Trophoblast cell (in vitro differentiated cells and primary cell): ENCODE results near the gene ZNF850.
"Not testable (repeated sequence)": the region's sequence is repeated elsewhere in the genome, so short reads cannot be mapped to it uniquely, and the experiment has no call there.

Experiments used
- DNase-seq, 2 donors: peaks; one replicate each; pipeline ENCODE4 v3.0.0-alpha.2; 2016
- H2AFZ ChIP-seq: 2 replicates; pipeline ENCODE4 v1.6.1; 2013; ENCODE audit warnings: low read length, moderate library complexity, mild to moderate bottlenecking; ENCODE audit not compliant: insufficient read depth, poor library complexity
- H2AK5ac ChIP-seq: 2 replicates; pipeline ENCODE4 v1.6.1; 2013; ENCODE audit warnings: mild to moderate bottlenecking, low read length
- H2BK120ac ChIP-seq: 2 replicates; pipeline ENCODE4 v1.6.1; 2013; ENCODE audit warnings: low read length, mild to moderate bottlenecking, moderate library complexity; ENCODE audit not compliant: insufficient read depth, poor library complexity
- H2BK12ac ChIP-seq: 2 replicates; pipeline ENCODE4 v1.6.1; 2013; ENCODE audit warnings: mild to moderate bottlenecking, low read length, moderate library complexity
- H2BK5ac ChIP-seq: 2 replicates; pipeline ENCODE4 v1.6.1; 2013; ENCODE audit warnings: low read length, low read depth, moderate library complexity, mild to moderate bottlenecking; ENCODE audit not compliant: poor library complexity
- H3K14ac ChIP-seq: 2 replicates; pipeline ENCODE4 v1.6.1; 2013; ENCODE audit warnings: mild to moderate bottlenecking, low read length
- H3K18ac ChIP-seq: 2 replicates; pipeline ENCODE4 v1.6.1; 2013; ENCODE audit warnings: mild to moderate bottlenecking, low read length
- H3K23ac ChIP-seq: 2 replicates; pipeline ENCODE4 v1.6.1; 2013; ENCODE audit warnings: low read length
- H3K27ac ChIP-seq: 2 replicates; pipeline ENCODE4 v1.5.1; 2013; ENCODE audit warnings: low read depth, mild to moderate bottlenecking, inconsistent platforms, low read length, moderate library complexity
- H3K27me3 ChIP-seq: 2 replicates; pipeline ENCODE4 v1.6.1; 2013; ENCODE audit warnings: inconsistent platforms, mild to moderate bottlenecking, low read length, moderate library complexity; ENCODE audit not compliant: insufficient read depth
- H3K36me3 ChIP-seq, 2 experiments: 1 replicate in 1 of 2; 2 replicates in 1 of 2; pipeline ENCODE4 v1.6.1; 2013; ENCODE audit warnings: low read length in 2 of 2, mild to moderate bottlenecking in 2 of 2, moderate library complexity in 1 of 2; ENCODE audit not compliant: insufficient read depth in 2 of 2, control insufficient read depth in 1 of 2
- H3K4ac ChIP-seq: 2 replicates; pipeline ENCODE4 v1.6.1; 2013; ENCODE audit warnings: low read depth, mild to moderate bottlenecking, low read length, moderate library complexity
- H3K4me1 ChIP-seq, 2 experiments: 1 replicate in 1 of 2; 2 replicates in 1 of 2; pipeline ENCODE4 v1.6.1; 2013; ENCODE audit warnings: low read length in 2 of 2, mild to moderate bottlenecking in 2 of 2, moderate library complexity in 1 of 2; ENCODE audit not compliant: insufficient read depth in 2 of 2, control insufficient read depth in 1 of 2
- H3K4me2 ChIP-seq: 2 replicates; pipeline ENCODE4 v1.6.1; 2013; ENCODE audit warnings: inconsistent platforms, mild to moderate bottlenecking, low read length, moderate library complexity
- H3K4me3 ChIP-seq: 2 replicates; pipeline ENCODE4 v1.5.1; 2013; ENCODE audit warnings: mild to moderate bottlenecking, low read depth, low read length, inconsistent platforms
- H3K79me1 ChIP-seq: one replicate; pipeline ENCODE4 v1.6.1; 2013; ENCODE audit warnings: low read length
- H3K79me2 ChIP-seq: 2 replicates; pipeline ENCODE4 v1.6.1; 2013; ENCODE audit warnings: low read length, mild to moderate bottlenecking; ENCODE audit not compliant: control insufficient read depth, insufficient read depth, poor library complexity
- H3K9ac ChIP-seq: 2 replicates; pipeline ENCODE4 v1.6.1; 2013; ENCODE audit warnings: mild to moderate bottlenecking, low read length
- H3K9me3 ChIP-seq: 2 replicates; pipeline ENCODE4 v1.6.1; 2013; ENCODE audit warnings: low read depth, mild to moderate bottlenecking, control low read depth, inconsistent platforms, low read length; ENCODE audit not compliant: insufficient read depth
- H4K12ac ChIP-seq: 2 replicates; pipeline ENCODE4 v1.6.1; 2013; ENCODE audit warnings: low read depth, mild to moderate bottlenecking, low read length, moderate library complexity
- H4K8ac ChIP-seq: 2 replicates; pipeline ENCODE4 v1.6.1; 2013; ENCODE audit warnings: low read depth, mild to moderate bottlenecking, low read length, moderate library complexity
- H4K91ac ChIP-seq: one replicate; pipeline ENCODE4 v1.6.1; 2013; ENCODE audit warnings: low read depth, mild to moderate bottlenecking, low read length, moderate library complexity
- WGBS: extraction: QIAGEN DNeasy Blood & Tissue Kit; methylation state at CpG from one replicate; pipeline ENCODE4 v1.1.7; 2013; ENCODE audit warnings: missing lambda C conversion rate; ENCODE audit not compliant: insufficient read length, insufficient coverage; ENCODE audit errors: extremely low coverage; 5-methylcytosine and 5-hydroxymethylcytosine counted together

The ZNF850 gene

GRCh38 chr19:36749613-36750012 is 23.0 kb downstream of the ZNF850 start:
- not testable (repeated sequence) for H3K9ac ChIP-seq, H3K18ac ChIP-seq, H3K27me3 ChIP-seq, H3K79me2 ChIP-seq, H3K23ac ChIP-seq, H3K4me2 ChIP-seq, H3K14ac ChIP-seq, H3K4me3 ChIP-seq, H3K4ac ChIP-seq, H3K79me1 ChIP-seq, H2BK12ac ChIP-seq, H4K12ac ChIP-seq, H4K8ac ChIP-seq, DNase-seq, H2BK120ac ChIP-seq, H4K91ac ChIP-seq, H3K27ac ChIP-seq, H2AK5ac ChIP-seq, H3K4me1 ChIP-seq, H2AFZ ChIP-seq, H2BK5ac ChIP-seq
- Histone ChIP-seq H3K9me3 (peaks cover 27% of the 10 kb centered on the region), H3K36me3 (peaks cover 35 to 62% of the 10 kb centered on the region in 2 experiments)
- no CpG with 5 or more reads among the region's 8 CpGs for WGBS

GRCh38 chr19:36748431-36749275 is 24.0 kb downstream of the ZNF850 start:
- Histone ChIP-seq H2BK120ac (no peak overlapping the region), H2AFZ (no peak overlapping the region)
- WGBS = no CpG with 5 or more reads among the region's 10 CpGs

GRCh38 chr19:36747750-36748149 is 24.9 kb downstream of the ZNF850 start:
- Histone ChIP-seq H3K27ac (no peak overlapping the region), H4K12ac (no peak overlapping the region), H3K9ac (no peak overlapping the region), H4K8ac (no peak overlapping the region), H3K4ac (no peak overlapping the region), H3K79me2 (no peaks in the 10 kb centered on the region), H3K23ac (no peak overlapping the region), H2BK120ac (no peak overlapping the region), H3K4me3 (no peak overlapping the region), H3K79me1 (no peaks in the 10 kb centered on the region), H4K91ac (no peak overlapping the region), H3K18ac (no peak overlapping the region), H3K36me3 (peaks cover 32 to 58% of the 10 kb centered on the region in 2 experiments), H3K14ac (no peak overlapping the region), H2BK12ac (no peak overlapping the region), H3K9me3 (peaks cover 29% of the 10 kb centered on the region), H3K4me2 (no peak overlapping the region), H3K4me1 (no peaks in the 10 kb centered on the region), H2AFZ (no peak overlapping the region), H2BK5ac (no peak overlapping the region), H2AK5ac (no peak overlapping the region), H3K27me3 (no peaks in the 10 kb centered on the region)
- WGBS = no CpG with 5 or more reads among the region's 10 CpGs
- DNase-seq = peak in 1 of 2 donors; percentile 31

More at GRCh38 chr19:36748431-36749275, 24.0 kb downstream of the ZNF850 start:
- no peaks in the 10 kb centered on the region for H3K79me1 ChIP-seq
- no peaks in the 10 kb centered on the region for H3K79me2 ChIP-seq
- no peak overlapping the region for H4K91ac ChIP-seq
- H3K27ac ChIP-seq = no peak overlapping the region
- H3K9me3 ChIP-seq = peaks cover 29% of the 10 kb centered on the region
- no peaks in the 10 kb centered on the region for H3K27me3 ChIP-seq
- no peak overlapping the region for H2AK5ac ChIP-seq
- H3K23ac ChIP-seq = no peak overlapping the region
- no peak overlapping the region for H2BK12ac ChIP-seq
- no peaks in the 10 kb centered on the region for H3K4me1 ChIP-seq
- H3K4ac ChIP-seq = no peak overlapping the region
- no peak overlapping the region for H3K4me2 ChIP-seq
- H2BK5ac ChIP-seq = no peak overlapping the region
- no peak overlapping the region for H3K14ac ChIP-seq
- no peak overlapping the region for H4K12ac ChIP-seq
- H3K4me3 ChIP-seq = no peak overlapping the region
- DNase-seq = no peak
- no peak overlapping the region for H3K9ac ChIP-seq
- H4K8ac ChIP-seq = no peak overlapping the region
- no peak overlapping the region for H3K18ac ChIP-seq
- peaks cover 36 to 64% of the 10 kb centered on the region in 2 experiments for H3K36me3 ChIP-seq

GRCh38 chr19:36745870-36746269 is 26.7 kb downstream of the ZNF850 start:
- Histone ChIP-seq H2BK12ac (no peak overlapping the region), H3K4me1 (no peaks in the 10 kb centered on the region), H3K79me2 (no peaks in the 10 kb centered on the region), H3K36me3 (peaks cover 26 to 51% of the 10 kb centered on the region in 2 experiments), H3K9me3 (peaks cover 29% of the 10 kb centered on the region), H3K18ac (no peak overlapping the region), H3K4me3 (no peak overlapping the region), H2AFZ (no peak overlapping the region), H3K27me3 (no peaks in the 10 kb centered on the region), H4K8ac (no peak overlapping the region), H2AK5ac (no peak overlapping the region), H3K23ac (no peak overlapping the region), H3K27ac (no peak overlapping the region), H3K14ac (no peak overlapping the region), H4K12ac (no peak overlapping the region), H2BK120ac (no peak overlapping the region), H3K9ac (no peak overlapping the region), H4K91ac (no peak overlapping the region), H3K79me1 (no peaks in the 10 kb centered on the region), H3K4me2 (no peak overlapping the region), H2BK5ac (no peak overlapping the region), H3K4ac (no peak overlapping the region)
- DNase-seq = peak; percentile 46 to 82
- no CpG with 5 or more reads among the region's 4 CpGs for WGBS
